Thoracic aorta (tissue), 2 donors: ENCODE results near the gene DDX51. TPM values are rescaled to one million over a fixed set of nuclear protein-coding genes. Genes with fewer than 3 reads are reported as not detected.

Source experiments
- ATAC-seq: fragments of 150-250 bp; one replicate; pipeline ENCODE4 v1.8.0; 2017; ENCODE audit warnings: low read depth; ENCODE audit not compliant: insufficient number of reproducible peaks, low FRiP score
- DNase-seq: peaks from one replicate; pipeline ENCODE4 v3.0.0-alpha.2; 2020; ENCODE audit warnings: low spot score
- H3K27ac ChIP-seq, 2 donors: fragments of 200-600 bp; sonication (generic); 1 replicate in 1 of 2; 2 replicates in 1 of 2; pipeline ENCODE4 v1.5.1; 2016; ENCODE audit warnings: mild to moderate bottlenecking in 2 of 2, moderate library complexity in 2 of 2
- H3K27me3 ChIP-seq: fragments of 200-600 bp; sonication (generic); replicated peaks from 2 replicates; pipeline ENCODE4 v1.6.0; 2016; ENCODE audit warnings: mild to moderate bottlenecking; ENCODE audit not compliant: insufficient read depth
- H3K36me3 ChIP-seq: fragments of 200-600 bp; sonication (generic); one replicate; pipeline ENCODE4 v1.5.1; 2016
- H3K4me1 ChIP-seq, 2 donors: fragments of 200-600 bp; sonication (generic); 1 replicate in 1 of 2; 2 replicates in 1 of 2; pipeline versions ENCODE4 v1.5.1 to v1.6.0; 2016; ENCODE audit warnings: low read depth in 2 of 2, mild to moderate bottlenecking in 1 of 2; ENCODE audit not compliant: control insufficient read depth in 1 of 2
- H3K4me3 ChIP-seq: fragments of 200-600 bp; sonication (generic); 2 replicates; pipeline ENCODE4 v1.5.1; 2016; ENCODE audit warnings: mild to moderate bottlenecking
- H3K9me3 ChIP-seq: fragments of 200-600 bp; sonication (generic); 2 replicates; pipeline ENCODE4 v1.5.1; 2016
- CTCF ChIP-seq: fragments of 200-600 bp; sonication (generic); IDR thresholded peaks from one replicate; pipeline ENCODE4 v1.5.1; 2019; ENCODE audit warnings: antibody characterized with exemption
- total RNA-seq, 2 donors: library from RNA; depleted of rRNA; stranded (reverse); fragments of >200 nt; gene quantifications; one replicate each; pipeline versions ENCODE4 v1.1.0 to v1.2.3, GENCODE V29; 2016

The DDX51 gene
- total RNA-seq, 2 donors from 2014 or later, result 9.7 to 24.8 TPM

- Histone ChIP-seq H3K27me3 (no peaks in the 10 kb centered on the region), H3K36me3 (peaks cover 38% of the 10 kb centered on the region), H3K4me3 (peak overlapping the region; percentile 93), H3K9me3 (no peaks in the 10 kb centered on the region), H3K27ac (no peak overlapping the region), H3K4me1 (peaks cover 14 to 25% of the 10 kb centered on the region in 2 donors)
- DNase-seq (no peak), ATAC-seq (no peak)
- no peak for TF ChIP-seq CTCF
These were observed 1.3 kb downstream of the DDX51 start for GRCh38 chr12:132142679-132143335.

- Histone ChIP-seq H3K27me3 (no peaks in the 10 kb centered on the region), H3K4me3 (peak overlapping the region; percentile 93), H3K4me1 (peaks cover 14 to 25% of the 10 kb centered on the region in 2 donors), H3K36me3 (peaks cover 38% of the 10 kb centered on the region), H3K27ac (no peak overlapping the region), H3K9me3 (no peaks in the 10 kb centered on the region)
- DNase-seq (no peak), ATAC-seq (no peak)
- TF ChIP-seq CTCF, result no peak
These were observed 2.0 kb downstream of the DDX51 start for GRCh38 chr12:132141976-132142678.

GRCh38 chr12:132140918-132141841 is 2.9 kb downstream of the DDX51 start:
- peaks cover 38% of the 10 kb centered on the region for H3K36me3 ChIP-seq
- H3K9me3 ChIP-seq, result no peaks in the 10 kb centered on the region
- H3K27ac ChIP-seq, result no peak overlapping the region
- no peak for DNase-seq
- H3K27me3 ChIP-seq, result no peaks in the 10 kb centered on the region
- no peak for TF ChIP-seq CTCF
- H3K4me3 ChIP-seq, result no peak overlapping the region
- peaks cover 14 to 25% of the 10 kb centered on the region in 2 donors for H3K4me1 ChIP-seq
- ATAC-seq, result no peak

- no peak overlapping the region for H3K4me3 ChIP-seq
- H3K27ac ChIP-seq, result no peak overlapping the region
- peaks cover 14 to 24% of the 10 kb centered on the region in 2 donors for H3K4me1 ChIP-seq
- H3K36me3 ChIP-seq, result peaks cover 38% of the 10 kb centered on the region
- H3K27me3 ChIP-seq, result no peaks in the 10 kb centered on the region
- no peak for TF ChIP-seq CTCF
- DNase-seq (no peak), ATAC-seq (no peak)
- no peaks in the 10 kb centered on the region for H3K9me3 ChIP-seq
These were observed 3.6 kb downstream of the DDX51 start for GRCh38 chr12:132140501-132140900.

GRCh38 chr12:132139912-132140311 is 4.2 kb downstream of the DDX51 start:
- no peak overlapping the region for H3K4me3 ChIP-seq
- no peaks in the 10 kb centered on the region for H3K27me3 ChIP-seq
- peaks cover 38% of the 10 kb centered on the region for H3K36me3 ChIP-seq
- DNase-seq (no peak), ATAC-seq (no peak)
- H3K27ac ChIP-seq, result no peak overlapping the region
- TF ChIP-seq CTCF, result no peak
- H3K9me3 ChIP-seq, result no peaks in the 10 kb centered on the region
- H3K4me1 ChIP-seq, result peaks cover 10 to 18% of the 10 kb centered on the region in 2 donors
